ENCODE results near the gene NRXN2. TPM values are rescaled to one million over a fixed set of nuclear protein-coding genes. Genes with fewer than 3 reads are reported as not detected.

NRXN2 gene
- total RNA-seq, 1 donor from 2014 or later = 0.14 TPM

DNA sequence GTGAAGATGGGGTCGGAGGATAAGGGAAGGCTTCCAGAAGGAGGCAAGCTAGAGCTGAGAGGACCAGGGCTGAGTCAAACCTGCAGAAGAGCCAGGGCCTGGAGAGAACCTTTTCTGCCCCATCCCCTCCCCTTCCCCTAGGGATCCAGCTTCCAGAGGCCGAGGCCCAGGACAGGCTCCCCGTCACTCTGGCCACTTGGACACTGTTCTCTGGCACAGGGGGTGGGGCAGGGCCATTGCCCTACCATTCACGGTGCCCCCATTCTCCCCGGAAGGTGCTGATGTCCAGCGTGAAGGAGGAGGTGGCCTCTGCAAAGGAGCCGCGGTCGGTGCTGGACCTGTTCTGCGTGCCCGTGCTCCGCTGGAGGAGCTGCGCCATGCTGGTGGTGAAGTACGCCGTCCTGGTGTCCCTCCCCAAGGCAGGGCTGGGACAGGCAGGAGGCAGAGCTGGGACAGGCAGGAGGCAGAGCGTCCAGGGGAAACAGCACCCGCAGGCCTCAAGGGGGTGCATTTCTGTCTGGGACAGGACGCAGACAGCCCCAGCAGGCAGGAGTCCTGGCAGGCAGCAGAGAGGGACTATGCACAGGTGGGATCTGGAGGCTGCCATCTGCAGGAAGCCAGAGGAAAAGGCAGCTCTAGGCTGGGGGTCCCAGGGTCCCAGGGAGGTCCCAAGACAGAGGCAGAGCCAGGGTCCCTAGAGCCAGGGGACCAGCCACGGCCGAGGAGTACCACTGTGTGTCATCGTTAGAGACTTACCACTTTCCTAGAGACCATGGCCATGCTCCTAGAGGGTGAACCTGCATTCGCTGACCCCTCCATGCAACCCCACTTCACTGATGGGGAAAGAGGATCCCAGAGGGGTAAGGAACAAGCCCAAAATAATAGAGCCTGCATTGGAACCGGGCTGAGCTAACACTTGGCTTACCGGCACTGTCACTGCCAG is 157.8 kb downstream of the NRXN2 start:
- no peaks in the 10 kb centered on the region for H3K36me3 Mint-ChIP-seq (ENCODE audit: low read depth, unreplicated experiment)

GRCh38 chr11:64564419-64564818 is 158.6 kb downstream of the NRXN2 start:
- Histone ChIP-seq H3K4me2 (ENCODE audit: low read length) (no peak overlapping the region), H3K36me3 (ENCODE audit: insufficient read depth, low read length) (no peaks in the 10 kb centered on the region), H3K9me3 (ENCODE audit: insufficient read depth, low read depth, low read length) (no peaks in the 10 kb centered on the region), H3K27ac (ENCODE audit: low read depth, low read length) (no peak overlapping the region), H2AFZ (ENCODE audit: low read depth, low read length) (no peak overlapping the region), H3K79me2 (ENCODE audit: insufficient read depth, low read length) (no peaks in the 10 kb centered on the region), H3K27me3 (ENCODE audit: insufficient read depth, low read length) (no peaks in the 10 kb centered on the region), H3K4me1 (ENCODE audit: insufficient read depth, low read length) (peaks cover 5% of the 10 kb centered on the region), H3K9ac (ENCODE audit: low read length) (no peak overlapping the region), H3K4me3 (ENCODE audit: insufficient read depth, low read depth, low read length) (no peak overlapping the region), H4K20me1 (ENCODE audit: insufficient read depth, low read length) (no peaks in the 10 kb centered on the region)
- Mint-ChIP-seq H3K36me3 (ENCODE audit: low read depth, unreplicated experiment) (no peaks in the 10 kb centered on the region), H3K9me3 (ENCODE audit: unreplicated experiment) (no peaks in the 10 kb centered on the region), H3K4me1 (ENCODE audit: low read depth, unreplicated experiment) (peaks cover 4% of the 10 kb centered on the region), H3K27ac (ENCODE audit: unreplicated experiment) (no peak overlapping the region), H3K27me3 (ENCODE audit: low read depth, unreplicated experiment) (peaks cover 17% of the 10 kb centered on the region), H3K4me3 (ENCODE audit: unreplicated experiment) (no peak overlapping the region)
- TF ChIP-seq EZH2 (IDR thresholded peaks at IDR 0.05; ENCODE audit: insufficient read depth, low read length) = no peak
- DNase-seq (ENCODE audit: low read depth) = no peak
- no peak for FAIRE-seq

More for the DNA sequence above, 157.8 kb downstream of the NRXN2 start:
- H2AFZ ChIP-seq (ENCODE audit: low read depth, low read length) = no peak overlapping the region
- no peak overlapping the region for H3K4me3 Mint-ChIP-seq (ENCODE audit: unreplicated experiment)
- H3K79me2 ChIP-seq (ENCODE audit: insufficient read depth, low read length) = no peaks in the 10 kb centered on the region
- peaks cover 17% of the 10 kb centered on the region for H3K27me3 Mint-ChIP-seq (ENCODE audit: low read depth, unreplicated experiment)
- H3K4me1 Mint-ChIP-seq (ENCODE audit: low read depth, unreplicated experiment) = peaks cover 4% of the 10 kb centered on the region
- DNase-seq (ENCODE audit: low read depth) (no peak), FAIRE-seq (no peak)
- peaks cover 1% of the 10 kb centered on the region for H3K27me3 ChIP-seq (ENCODE audit: insufficient read depth, low read length)
- no peak overlapping the region for H3K4me3 ChIP-seq (ENCODE audit: insufficient read depth, low read depth, low read length)
- no peaks in the 10 kb centered on the region for H3K36me3 ChIP-seq (ENCODE audit: insufficient read depth, low read length)
- no peaks in the 10 kb centered on the region for H3K9me3 ChIP-seq (ENCODE audit: insufficient read depth, low read depth, low read length)
- TF ChIP-seq EZH2 (IDR thresholded peaks at IDR 0.05; ENCODE audit: insufficient read depth, low read length) = no peak
- TF ChIP-seq, protein P1, sequence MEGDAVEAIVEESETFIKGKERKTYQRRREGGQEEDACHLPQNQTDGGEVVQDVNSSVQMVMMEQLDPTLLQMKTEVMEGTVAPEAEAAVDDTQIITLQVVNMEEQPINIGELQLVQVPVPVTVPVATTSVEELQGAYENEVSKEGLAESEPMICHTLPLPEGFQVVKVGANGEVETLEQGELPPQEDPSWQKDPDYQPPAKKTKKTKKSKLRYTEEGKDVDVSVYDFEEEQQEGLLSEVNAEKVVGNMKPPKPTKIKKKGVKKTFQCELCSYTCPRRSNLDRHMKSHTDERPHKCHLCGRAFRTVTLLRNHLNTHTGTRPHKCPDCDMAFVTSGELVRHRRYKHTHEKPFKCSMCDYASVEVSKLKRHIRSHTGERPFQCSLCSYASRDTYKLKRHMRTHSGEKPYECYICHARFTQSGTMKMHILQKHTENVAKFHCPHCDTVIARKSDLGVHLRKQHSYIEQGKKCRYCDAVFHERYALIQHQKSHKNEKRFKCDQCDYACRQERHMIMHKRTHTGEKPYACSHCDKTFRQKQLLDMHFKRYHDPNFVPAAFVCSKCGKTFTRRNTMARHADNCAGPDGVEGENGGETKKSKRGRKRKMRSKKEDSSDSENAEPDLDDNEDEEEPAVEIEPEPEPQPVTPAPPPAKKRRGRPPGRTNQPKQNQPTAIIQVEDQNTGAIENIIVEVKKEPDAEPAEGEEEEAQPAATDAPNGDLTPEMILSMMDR (IDR thresholded peaks at IDR 0.05; ENCODE audit: insufficient read depth, low read depth, low read length) = no peak
- H3K27ac ChIP-seq (ENCODE audit: low read depth, low read length) = no peak overlapping the region
- H3K4me1 ChIP-seq (ENCODE audit: insufficient read depth, low read length) = peaks cover 5% of the 10 kb centered on the region
- H3K4me2 ChIP-seq (ENCODE audit: low read length) = no peak overlapping the region
- H3K9ac ChIP-seq (ENCODE audit: low read length) = no peak overlapping the region
- H3K9me3 Mint-ChIP-seq (ENCODE audit: unreplicated experiment) = no peaks in the 10 kb centered on the region
- H4K20me1 ChIP-seq (ENCODE audit: insufficient read depth, low read length) = no peaks in the 10 kb centered on the region
- no peak overlapping the region for H3K27ac Mint-ChIP-seq (ENCODE audit: unreplicated experiment)

DNA sequence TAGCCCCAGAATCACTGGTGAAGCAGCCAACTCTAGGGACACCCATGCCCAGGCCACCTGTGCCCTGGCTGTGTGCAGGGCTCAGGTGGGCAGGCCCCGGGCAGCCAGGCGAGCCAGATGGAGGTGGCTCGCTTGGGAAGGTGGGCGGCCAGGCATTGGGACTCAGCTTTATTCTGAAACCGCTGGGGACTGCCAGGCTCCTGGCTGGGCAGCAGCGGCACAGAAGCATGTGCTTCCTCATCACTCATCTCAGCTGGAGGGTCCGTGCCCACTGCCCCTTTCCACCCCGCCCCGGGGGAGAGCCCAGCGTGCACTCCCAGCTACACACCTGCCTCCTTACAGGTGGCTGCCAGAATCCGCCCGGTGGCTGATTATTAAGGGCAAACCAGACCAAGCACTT is 159.0 kb downstream of the NRXN2 start:
- Mint-ChIP-seq H3K36me3 (ENCODE audit: low read depth, unreplicated experiment) (no peaks in the 10 kb centered on the region), H3K27me3 (ENCODE audit: low read depth, unreplicated experiment) (peaks cover 17% of the 10 kb centered on the region)
- H3K79me2 ChIP-seq (ENCODE audit: insufficient read depth, low read length) = no peaks in the 10 kb centered on the region

More for the DNA sequence above, 159.0 kb downstream of the NRXN2 start:
- no peak overlapping the region for H3K4me2 ChIP-seq (ENCODE audit: low read length)
- H3K9me3 ChIP-seq (ENCODE audit: insufficient read depth, low read depth, low read length) = no peaks in the 10 kb centered on the region
- no peak overlapping the region for H3K4me3 ChIP-seq (ENCODE audit: insufficient read depth, low read depth, low read length)
- no peaks in the 10 kb centered on the region for H4K20me1 ChIP-seq (ENCODE audit: insufficient read depth, low read length)
- H3K27ac Mint-ChIP-seq (ENCODE audit: unreplicated experiment) = no peak overlapping the region
- H3K36me3 ChIP-seq (ENCODE audit: insufficient read depth, low read length) = no peaks in the 10 kb centered on the region
- H3K4me1 Mint-ChIP-seq (ENCODE audit: low read depth, unreplicated experiment) = peaks cover 4% of the 10 kb centered on the region
- H3K9me3 Mint-ChIP-seq (ENCODE audit: unreplicated experiment) = no peaks in the 10 kb centered on the region
- no peak for FAIRE-seq
- peaks cover 5% of the 10 kb centered on the region for H3K4me1 ChIP-seq (ENCODE audit: insufficient read depth, low read length)
- DNase-seq (ENCODE audit: low read depth) = no peak
- H3K27ac ChIP-seq (ENCODE audit: low read depth, low read length) = no peak overlapping the region
- H3K4me3 Mint-ChIP-seq (ENCODE audit: unreplicated experiment) = no peak overlapping the region
- H2AFZ ChIP-seq (ENCODE audit: low read depth, low read length) = no peak overlapping the region
- H3K9ac ChIP-seq (ENCODE audit: low read length) = no peak overlapping the region
- TF ChIP-seq, protein P1 (IDR thresholded peaks at IDR 0.05; ENCODE audit: insufficient read depth, low read depth, low read length) = no peak
- no peak for TF ChIP-seq EZH2 (IDR thresholded peaks at IDR 0.05; ENCODE audit: insufficient read depth, low read length)
- H3K27me3 ChIP-seq (ENCODE audit: insufficient read depth, low read length) = no peaks in the 10 kb centered on the region

Measured in astrocyte (in vitro differentiated cells and primary cell).